Measurements from ENCODE around the gene MIER2.
"Not testable (repeated sequence)": the region's sequence is repeated elsewhere in the genome, so short reads cannot be mapped to it uniquely, and the experiment has no call there.

Gene MIER2

DNA sequence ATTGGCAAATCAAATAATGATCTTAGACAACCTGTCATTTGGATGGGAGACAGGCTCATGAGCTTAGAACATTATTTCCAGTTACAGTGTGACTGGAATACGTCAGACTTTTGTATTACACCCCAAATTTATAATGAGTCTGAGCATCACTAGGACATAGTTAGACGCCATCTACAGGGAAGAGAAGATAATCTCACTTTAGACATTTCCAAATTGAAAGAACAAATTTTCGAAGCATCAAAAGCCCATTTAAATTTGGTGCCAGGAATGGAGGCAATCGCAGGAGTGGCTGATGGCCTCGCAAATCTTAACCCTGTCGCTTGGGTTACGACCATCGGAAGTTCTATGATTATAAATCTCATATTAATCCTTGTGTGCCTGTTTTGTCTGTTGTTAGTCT lies 41.6 kb upstream of the MIER2 start:
- H3K36me3 ChIP-seq (ENCODE audit: control insufficient read depth, insufficient read depth, low read length); H3K4me1 ChIP-seq (ENCODE audit: control insufficient read depth, insufficient read depth, low read length); H3K27ac ChIP-seq (ENCODE audit: low read depth, low read length); H3K27me3 ChIP-seq (ENCODE audit: control insufficient read depth, insufficient read depth, low read length); H3K9ac ChIP-seq (ENCODE audit: low read length); H3K4me3 ChIP-seq (ENCODE audit: low read length): not testable (repeated sequence)

DNA sequence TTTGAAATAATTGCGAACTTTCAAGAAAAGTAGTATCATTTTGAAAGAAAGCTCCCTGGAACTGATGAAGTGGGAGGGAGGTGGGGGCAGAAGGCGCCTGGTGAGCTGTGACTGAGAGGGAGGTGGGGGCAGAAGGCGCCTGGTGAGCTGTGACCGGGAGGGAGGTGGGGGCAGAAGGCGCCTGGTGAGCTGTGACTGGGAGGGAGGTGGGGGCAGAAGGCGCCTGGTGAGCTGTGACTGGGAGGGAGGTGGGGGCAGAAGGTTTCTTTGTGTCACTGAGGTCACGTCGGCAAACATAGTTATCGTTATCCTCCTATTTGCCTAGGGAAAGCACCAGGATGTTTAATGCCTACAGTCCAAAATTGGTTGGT lies 40.2 kb upstream of the MIER2 start:
- Histone ChIP-seq H3K36me3 (ENCODE audit: control insufficient read depth, insufficient read depth, low read length) (no peaks in the 10 kb centered on the region), H3K9ac (ENCODE audit: low read length) (no peak overlapping the region), H3K4me3 (ENCODE audit: low read length) (no peak overlapping the region), H3K27ac (ENCODE audit: low read depth, low read length) (no peak overlapping the region), H3K4me1 (ENCODE audit: control insufficient read depth, insufficient read depth, low read length) (no peaks in the 10 kb centered on the region), H3K27me3 (ENCODE audit: control insufficient read depth, insufficient read depth, low read length) (no peaks in the 10 kb centered on the region)

DNA sequence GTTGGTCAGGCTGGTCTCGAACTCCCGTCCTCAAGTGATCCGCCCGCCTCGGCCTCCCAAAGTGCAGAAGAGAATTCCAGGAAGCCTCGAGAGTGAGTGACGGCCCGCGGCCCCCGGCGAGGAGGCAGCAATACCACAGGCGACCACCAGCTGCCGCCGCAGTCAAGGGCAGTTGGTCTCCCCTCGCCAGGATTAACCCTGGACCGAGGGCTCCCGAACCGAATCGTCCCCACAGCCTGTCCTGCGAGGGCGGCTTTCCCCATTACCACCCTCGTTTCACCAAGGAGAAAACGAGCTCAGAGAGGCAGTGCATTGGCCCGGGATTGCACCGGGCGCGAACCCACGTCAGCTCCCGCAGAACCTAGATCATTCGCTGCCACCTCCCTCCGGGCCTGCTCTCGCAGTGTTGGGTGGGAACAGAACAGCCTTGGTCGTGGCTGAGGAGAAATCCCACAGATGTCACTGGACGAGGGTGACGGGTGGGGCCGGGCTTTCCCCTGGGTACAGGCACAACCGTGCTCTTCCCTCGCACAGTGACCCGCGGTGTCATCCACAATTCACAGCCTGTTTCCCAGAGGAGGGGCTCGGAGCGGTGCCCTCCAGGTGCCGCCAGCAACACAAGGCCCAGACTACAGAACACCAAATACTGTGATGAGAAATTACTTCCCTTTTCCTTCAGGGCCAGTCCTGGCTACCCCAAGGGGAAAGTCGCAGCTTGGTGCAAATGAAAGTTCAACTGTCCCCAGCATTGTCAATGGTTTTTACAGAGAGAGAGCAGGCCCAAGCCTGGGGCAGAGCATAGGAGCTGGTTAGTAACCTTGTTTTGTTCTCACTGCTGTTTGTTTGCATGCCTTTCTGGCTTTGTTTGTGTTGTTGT lies 39.6 kb upstream of the MIER2 start:
- Histone ChIP-seq H3K4me1 (ENCODE audit: control insufficient read depth, insufficient read depth, low read length) (no peaks in the 10 kb centered on the region), H3K27ac (ENCODE audit: low read depth, low read length) (no peak overlapping the region), H3K36me3 (ENCODE audit: control insufficient read depth, insufficient read depth, low read length) (no peaks in the 10 kb centered on the region), H3K4me3 (ENCODE audit: low read length) (no peak overlapping the region), H3K27me3 (ENCODE audit: control insufficient read depth, insufficient read depth, low read length) (no peaks in the 10 kb centered on the region), H3K9ac (ENCODE audit: low read length) (no peak overlapping the region)

DNA sequence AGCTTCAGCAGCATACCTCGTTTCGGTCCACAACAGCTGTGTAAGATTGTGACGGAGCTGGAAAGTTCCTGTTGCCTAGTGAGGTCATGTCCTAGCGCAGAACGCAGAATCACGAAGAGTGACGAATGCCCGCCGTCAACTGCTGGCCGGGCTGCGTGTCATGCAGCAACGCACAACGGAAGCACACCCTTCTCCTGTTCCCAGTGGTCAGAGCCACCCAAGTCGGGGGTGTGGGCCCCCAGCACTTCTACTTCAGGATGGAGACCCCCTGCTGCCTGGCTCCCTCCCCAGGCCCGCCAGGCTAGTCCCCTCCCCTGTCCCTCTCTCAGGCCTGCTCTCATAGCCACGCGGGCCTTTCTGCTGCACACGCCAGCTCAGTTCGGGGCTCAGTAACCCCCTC lies 38.4 kb upstream of the MIER2 start:
- Histone ChIP-seq H3K4me1 (ENCODE audit: control insufficient read depth, insufficient read depth, low read length) (no peaks in the 10 kb centered on the region), H3K36me3 (ENCODE audit: control insufficient read depth, insufficient read depth, low read length) (no peaks in the 10 kb centered on the region), H3K27ac (ENCODE audit: low read depth, low read length) (no peak overlapping the region), H3K9ac (ENCODE audit: low read length) (no peak overlapping the region), H3K27me3 (ENCODE audit: control insufficient read depth, insufficient read depth, low read length) (no peaks in the 10 kb centered on the region), H3K4me3 (ENCODE audit: low read length) (no peak overlapping the region)

DNA sequence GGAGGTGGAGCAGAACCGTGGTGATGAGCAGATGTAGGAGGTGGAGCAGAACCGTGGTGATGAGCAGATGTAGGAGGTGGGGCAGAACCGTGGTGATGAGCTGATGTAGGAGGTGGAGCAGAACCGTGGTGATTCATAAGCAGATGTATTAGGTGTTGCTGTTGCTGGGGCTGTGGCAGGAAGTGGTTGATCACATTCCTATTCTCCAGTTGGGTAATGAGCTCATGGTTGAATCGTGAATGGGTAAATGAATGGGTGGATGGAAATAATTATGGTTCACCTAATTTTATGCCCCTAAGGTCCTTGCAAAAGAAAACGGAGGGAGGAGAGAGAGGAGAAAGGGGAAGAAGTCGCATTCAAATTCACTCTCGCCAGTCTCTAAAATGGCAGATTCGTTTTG lies 38.0 kb upstream of the MIER2 start:
- not testable (repeated sequence) for H3K4me3 ChIP-seq (ENCODE audit: low read length); H3K36me3 ChIP-seq (ENCODE audit: control insufficient read depth, insufficient read depth, low read length); H3K27me3 ChIP-seq (ENCODE audit: control insufficient read depth, insufficient read depth, low read length); H3K27ac ChIP-seq (ENCODE audit: low read depth, low read length); H3K4me1 ChIP-seq (ENCODE audit: control insufficient read depth, insufficient read depth, low read length); H3K9ac ChIP-seq (ENCODE audit: low read length)

DNA sequence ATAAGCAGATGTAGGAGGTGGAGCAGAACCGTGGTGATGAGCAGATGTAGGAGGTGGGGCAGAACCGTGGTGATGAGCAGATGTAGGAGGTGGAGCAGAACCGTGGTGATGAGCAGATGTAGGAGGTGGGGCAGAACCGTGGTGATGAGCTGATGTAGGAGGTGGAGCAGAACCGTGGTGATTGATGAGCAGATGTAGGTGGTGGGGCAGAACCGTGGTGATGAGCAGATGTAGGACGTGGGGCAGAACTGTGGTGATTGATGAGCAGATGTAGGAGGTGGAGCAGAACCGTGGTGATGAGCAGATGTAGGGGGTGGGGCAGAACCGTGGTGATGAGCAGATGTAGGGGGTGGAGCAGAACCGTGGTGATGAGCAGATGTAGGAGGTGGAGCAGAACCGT lies 37.3 kb upstream of the MIER2 start:
- not testable (repeated sequence) for H3K4me3 ChIP-seq (ENCODE audit: low read length); H3K36me3 ChIP-seq (ENCODE audit: control insufficient read depth, insufficient read depth, low read length); H3K27me3 ChIP-seq (ENCODE audit: control insufficient read depth, insufficient read depth, low read length); H3K4me1 ChIP-seq (ENCODE audit: control insufficient read depth, insufficient read depth, low read length); H3K9ac ChIP-seq (ENCODE audit: low read length); H3K27ac ChIP-seq (ENCODE audit: low read depth, low read length)

DNA sequence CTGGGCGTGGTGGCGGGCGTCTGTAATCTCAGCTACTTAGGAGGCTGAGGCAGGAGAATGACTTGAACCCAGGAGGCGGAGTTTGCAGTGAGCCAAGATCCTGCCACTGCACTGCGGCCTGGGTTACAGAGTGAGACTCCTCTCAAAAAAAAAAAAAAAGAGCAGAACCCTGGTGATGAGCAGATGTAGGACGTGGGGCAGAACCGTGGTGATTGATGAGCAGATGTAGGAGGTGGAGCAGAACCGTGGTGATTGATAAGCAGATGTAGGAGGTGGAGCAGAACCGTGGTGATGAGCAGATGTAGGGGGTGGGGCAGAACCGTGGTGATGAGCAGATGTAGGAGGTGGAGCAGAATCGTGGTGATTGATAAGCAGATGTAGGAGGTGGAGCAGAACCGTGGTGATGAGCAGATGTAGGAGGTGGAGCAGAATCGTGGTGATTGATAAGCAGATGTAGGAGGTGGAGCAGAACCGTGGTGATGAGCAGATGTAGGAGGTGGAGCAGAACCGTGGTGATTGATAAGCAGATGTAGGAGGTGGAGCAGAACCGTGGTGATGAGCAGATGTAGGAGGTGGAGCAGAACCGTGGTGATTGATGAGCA lies 36.1 kb upstream of the MIER2 start:
- H3K4me3 ChIP-seq (ENCODE audit: low read length); H3K27ac ChIP-seq (ENCODE audit: low read depth, low read length); H3K27me3 ChIP-seq (ENCODE audit: control insufficient read depth, insufficient read depth, low read length); H3K4me1 ChIP-seq (ENCODE audit: control insufficient read depth, insufficient read depth, low read length); H3K36me3 ChIP-seq (ENCODE audit: control insufficient read depth, insufficient read depth, low read length); H3K9ac ChIP-seq (ENCODE audit: low read length): not testable (repeated sequence)

DNA sequence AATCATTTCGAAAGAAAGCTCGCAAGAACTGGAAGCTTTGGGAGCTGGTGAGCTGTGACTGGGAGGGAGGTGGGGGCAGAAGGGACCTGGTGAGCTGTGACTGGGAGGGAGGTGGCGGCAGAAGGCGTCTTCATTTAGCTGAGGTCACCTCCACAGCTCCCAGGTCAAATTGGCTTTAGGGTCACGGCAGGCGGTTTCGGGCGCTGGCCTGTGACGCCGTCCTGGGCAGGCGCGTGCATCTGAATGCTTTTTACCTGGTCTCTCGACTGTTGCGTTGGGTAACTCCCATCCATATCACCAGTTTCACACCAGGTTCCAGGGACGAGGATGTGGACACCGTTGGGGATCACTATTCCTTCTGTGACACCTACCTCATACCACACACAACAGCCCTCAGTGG lies 35.2 kb upstream of the MIER2 start:
- Histone ChIP-seq H3K36me3 (ENCODE audit: control insufficient read depth, insufficient read depth, low read length) (no peaks in the 10 kb centered on the region), H3K9ac (ENCODE audit: low read length) (no peak overlapping the region), H3K4me1 (ENCODE audit: control insufficient read depth, insufficient read depth, low read length) (no peaks in the 10 kb centered on the region), H3K27me3 (ENCODE audit: control insufficient read depth, insufficient read depth, low read length) (peaks cover under 1% of the 10 kb centered on the region), H3K27ac (ENCODE audit: low read depth, low read length) (no peak overlapping the region), H3K4me3 (ENCODE audit: low read length) (no peak overlapping the region)

DNA sequence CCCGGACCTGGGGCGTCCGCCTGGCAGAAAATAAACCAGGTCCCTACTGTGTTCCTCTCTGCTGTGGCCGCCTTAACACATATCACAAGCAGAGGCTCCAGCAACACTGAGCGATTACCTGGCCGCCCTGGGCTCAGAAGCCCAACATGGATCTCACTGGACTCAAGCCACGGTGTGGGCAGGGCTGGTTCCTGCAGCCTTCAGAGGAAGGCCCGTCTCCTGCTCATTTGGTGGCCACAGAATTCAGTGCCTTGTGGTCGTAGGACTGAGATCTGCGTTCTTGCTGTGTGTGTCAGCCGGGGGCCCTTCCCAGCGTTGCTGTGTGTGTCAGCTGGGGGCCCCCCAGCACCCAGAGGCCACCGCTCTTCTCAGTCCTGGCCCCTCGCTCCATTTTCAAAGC lies 34.1 kb upstream of the MIER2 start:
- H3K4me3 ChIP-seq (ENCODE audit: low read length), result no peak overlapping the region
- no peak overlapping the region for H3K9ac ChIP-seq (ENCODE audit: low read length)
- H3K27ac ChIP-seq (ENCODE audit: low read depth, low read length), result no peak overlapping the region
- no peaks in the 10 kb centered on the region for H3K36me3 ChIP-seq (ENCODE audit: control insufficient read depth, insufficient read depth, low read length)
- H3K27me3 ChIP-seq (ENCODE audit: control insufficient read depth, insufficient read depth, low read length), result peaks cover 9% of the 10 kb centered on the region
- no peaks in the 10 kb centered on the region for H3K4me1 ChIP-seq (ENCODE audit: control insufficient read depth, insufficient read depth, low read length)

DNA sequence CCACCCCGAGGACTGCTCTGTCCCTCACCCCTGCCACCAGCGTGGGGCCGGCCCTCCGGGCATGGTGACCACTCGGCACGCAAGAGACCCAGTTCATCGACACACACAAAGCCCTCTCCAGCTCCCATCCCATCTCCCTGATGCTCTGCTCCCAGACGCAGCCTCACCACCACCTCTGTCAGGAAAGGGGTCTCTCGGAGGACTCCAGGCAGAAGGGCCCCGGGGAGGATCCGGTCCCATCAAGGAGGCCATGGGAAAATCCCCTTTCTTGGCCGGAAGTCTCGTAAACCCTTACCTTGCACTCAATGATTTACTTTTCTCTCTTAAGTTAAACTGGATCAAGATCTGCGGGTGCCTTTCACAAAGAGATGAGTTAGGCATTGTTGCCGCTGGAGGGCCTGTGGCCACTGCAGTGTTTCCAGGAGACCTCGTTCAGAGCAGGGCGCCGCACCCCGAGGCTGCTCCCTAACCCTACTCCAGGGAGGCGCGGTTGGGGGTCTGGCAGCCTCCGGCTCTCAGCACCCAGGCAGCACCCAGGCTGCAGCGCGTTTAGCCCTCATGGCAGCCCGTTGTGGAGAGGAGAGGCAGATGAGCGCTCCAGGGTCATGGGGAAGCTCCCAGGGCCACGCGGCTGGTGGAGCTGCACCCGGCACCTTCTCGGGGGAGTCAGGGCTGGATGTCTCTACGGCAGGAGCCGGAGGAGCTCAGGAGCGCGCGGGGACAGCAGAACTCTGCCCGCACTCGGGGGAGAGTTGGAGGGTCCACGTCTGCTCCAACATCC lies 33.4 kb upstream of the MIER2 start:
- H3K27ac ChIP-seq (ENCODE audit: low read depth, low read length), result no peak overlapping the region
- H3K36me3 ChIP-seq (ENCODE audit: control insufficient read depth, insufficient read depth, low read length), result no peaks in the 10 kb centered on the region
- no peak overlapping the region for H3K4me3 ChIP-seq (ENCODE audit: low read length)
- H3K27me3 ChIP-seq (ENCODE audit: control insufficient read depth, insufficient read depth, low read length), result peaks cover 9% of the 10 kb centered on the region
- no peak overlapping the region for H3K9ac ChIP-seq (ENCODE audit: low read length)
- H3K4me1 ChIP-seq (ENCODE audit: control insufficient read depth, insufficient read depth, low read length), result no peaks in the 10 kb centered on the region

DNA sequence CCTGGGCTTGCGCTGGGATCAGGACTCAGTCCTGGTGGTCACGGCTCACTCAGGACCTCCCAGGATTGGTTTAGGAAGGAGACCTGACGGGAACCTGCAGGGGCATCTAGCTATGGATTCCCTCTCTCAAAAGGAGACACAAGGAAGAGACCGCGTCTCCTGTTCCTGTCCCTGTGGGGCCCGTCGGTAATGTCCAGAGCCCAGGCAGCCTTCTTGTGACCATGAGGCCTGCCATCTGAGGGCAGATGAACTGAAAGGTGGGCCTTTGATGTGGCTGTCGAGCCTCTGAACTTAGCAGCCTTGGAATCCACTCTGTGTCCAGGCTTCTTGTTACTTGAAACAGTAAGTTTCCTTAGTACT lies 31.5 kb upstream of the MIER2 start:
- H3K27me3 ChIP-seq (ENCODE audit: control insufficient read depth, insufficient read depth, low read length), result peaks cover 9% of the 10 kb centered on the region
- H3K36me3 ChIP-seq (ENCODE audit: control insufficient read depth, insufficient read depth, low read length), result no peaks in the 10 kb centered on the region
- H3K4me3 ChIP-seq (ENCODE audit: low read length), result no peak overlapping the region
- H3K4me1 ChIP-seq (ENCODE audit: control insufficient read depth, insufficient read depth, low read length), result no peaks in the 10 kb centered on the region
- H3K27ac ChIP-seq (ENCODE audit: low read depth, low read length), result no peak overlapping the region
- no peak overlapping the region for H3K9ac ChIP-seq (ENCODE audit: low read length)

DNA sequence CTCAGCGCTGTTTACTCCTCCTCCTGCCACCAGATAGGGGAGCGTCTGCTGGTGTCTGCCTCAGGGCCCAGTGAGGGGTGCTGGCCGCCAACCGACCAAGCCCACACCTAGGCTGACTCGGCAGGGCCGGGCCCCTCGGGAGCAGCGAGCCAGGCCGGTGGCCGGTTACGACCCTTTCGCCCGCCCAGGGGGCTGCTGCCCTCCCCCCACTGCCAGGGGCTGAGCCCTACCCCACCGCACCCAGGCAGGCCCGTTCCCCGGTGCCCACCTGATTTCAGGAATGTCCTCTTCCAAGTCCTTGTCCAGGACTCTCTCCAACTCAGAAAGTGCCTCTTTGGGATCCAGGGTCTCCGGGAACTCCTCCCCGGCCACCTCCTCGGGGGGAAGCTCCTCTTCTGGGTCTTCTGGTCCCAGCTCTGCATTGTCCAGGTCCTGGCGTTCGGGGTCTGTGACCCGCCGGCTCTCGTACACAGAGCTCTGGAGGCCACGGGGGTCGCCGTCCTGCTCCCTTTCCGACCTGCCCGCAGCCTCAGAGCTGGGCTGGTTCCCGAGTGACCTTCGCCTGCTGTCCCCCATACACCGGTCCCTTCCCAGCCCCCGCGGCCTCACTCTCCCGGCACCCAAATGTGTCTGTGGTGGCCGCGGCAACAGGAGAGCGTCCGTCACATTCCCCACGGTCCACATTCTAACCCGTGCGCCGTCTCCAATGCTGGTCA lies 31.0 kb upstream of the MIER2 start:
- H3K4me3 ChIP-seq (ENCODE audit: low read length), result no peak overlapping the region
- H3K27ac ChIP-seq (ENCODE audit: low read depth, low read length), result no peak overlapping the region
- no peaks in the 10 kb centered on the region for H3K4me1 ChIP-seq (ENCODE audit: control insufficient read depth, insufficient read depth, low read length)
- no peak overlapping the region for H3K9ac ChIP-seq (ENCODE audit: low read length)
- H3K27me3 ChIP-seq (ENCODE audit: control insufficient read depth, insufficient read depth, low read length), result peaks cover 9% of the 10 kb centered on the region
- H3K36me3 ChIP-seq (ENCODE audit: control insufficient read depth, insufficient read depth, low read length), result no peaks in the 10 kb centered on the region
